ENCODE data around the gene GALNT16.

GALNT16 gene

DNA sequence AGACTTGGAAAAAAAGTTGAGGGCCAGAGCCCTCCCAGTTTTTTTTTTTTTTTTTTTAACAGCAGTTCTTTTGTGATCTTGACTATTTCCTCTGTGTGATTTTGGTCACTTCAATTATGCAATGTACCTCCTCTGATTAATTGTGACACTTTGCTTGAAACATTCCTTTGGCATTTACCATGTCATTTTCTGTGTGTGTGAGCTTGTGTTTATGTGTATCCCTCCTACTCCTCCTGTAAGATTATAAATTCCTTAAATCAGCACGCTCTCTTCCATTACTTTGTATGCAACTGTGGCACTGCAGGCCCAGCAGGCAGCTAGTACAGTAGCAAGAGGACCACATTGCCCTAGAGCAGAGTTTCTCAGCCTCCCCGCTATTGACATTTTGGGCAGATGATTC is 33.2 kb upstream of the GALNT16 start:
- no peaks in the 10 kb centered on the region for H3K36me3 ChIP-seq (ENCODE audit: insufficient read depth)
- no peak overlapping the region for H3K4me3 ChIP-seq (IDR thresholded peaks at IDR 0.05; ENCODE audit: insufficient read depth, low read depth, low read length)
- no peak overlapping the region for H3K4me2 ChIP-seq
- H3K4me1 ChIP-seq (ENCODE audit: low read depth, poor library complexity, severe bottlenecking) = no peaks in the 10 kb centered on the region
- TF ChIP-seq, protein P1, sequence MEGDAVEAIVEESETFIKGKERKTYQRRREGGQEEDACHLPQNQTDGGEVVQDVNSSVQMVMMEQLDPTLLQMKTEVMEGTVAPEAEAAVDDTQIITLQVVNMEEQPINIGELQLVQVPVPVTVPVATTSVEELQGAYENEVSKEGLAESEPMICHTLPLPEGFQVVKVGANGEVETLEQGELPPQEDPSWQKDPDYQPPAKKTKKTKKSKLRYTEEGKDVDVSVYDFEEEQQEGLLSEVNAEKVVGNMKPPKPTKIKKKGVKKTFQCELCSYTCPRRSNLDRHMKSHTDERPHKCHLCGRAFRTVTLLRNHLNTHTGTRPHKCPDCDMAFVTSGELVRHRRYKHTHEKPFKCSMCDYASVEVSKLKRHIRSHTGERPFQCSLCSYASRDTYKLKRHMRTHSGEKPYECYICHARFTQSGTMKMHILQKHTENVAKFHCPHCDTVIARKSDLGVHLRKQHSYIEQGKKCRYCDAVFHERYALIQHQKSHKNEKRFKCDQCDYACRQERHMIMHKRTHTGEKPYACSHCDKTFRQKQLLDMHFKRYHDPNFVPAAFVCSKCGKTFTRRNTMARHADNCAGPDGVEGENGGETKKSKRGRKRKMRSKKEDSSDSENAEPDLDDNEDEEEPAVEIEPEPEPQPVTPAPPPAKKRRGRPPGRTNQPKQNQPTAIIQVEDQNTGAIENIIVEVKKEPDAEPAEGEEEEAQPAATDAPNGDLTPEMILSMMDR (conservative IDR thresholded peaks at IDR 0.05; ENCODE audit: low read depth, low read length) = no peak
- no peaks in the 10 kb centered on the region for H4K20me1 ChIP-seq (ENCODE audit: insufficient read depth)
- H3K9ac ChIP-seq = no peak overlapping the region
- H3K79me2 ChIP-seq (ENCODE audit: insufficient read depth, low read depth) = no peaks in the 10 kb centered on the region
- H2AFZ ChIP-seq (ENCODE audit: low read depth) = no peak overlapping the region
- H3K27me3 ChIP-seq (ENCODE audit: insufficient read depth, low read depth) = no peaks in the 10 kb centered on the region
- no peak overlapping the region for H3K27ac ChIP-seq

DNA sequence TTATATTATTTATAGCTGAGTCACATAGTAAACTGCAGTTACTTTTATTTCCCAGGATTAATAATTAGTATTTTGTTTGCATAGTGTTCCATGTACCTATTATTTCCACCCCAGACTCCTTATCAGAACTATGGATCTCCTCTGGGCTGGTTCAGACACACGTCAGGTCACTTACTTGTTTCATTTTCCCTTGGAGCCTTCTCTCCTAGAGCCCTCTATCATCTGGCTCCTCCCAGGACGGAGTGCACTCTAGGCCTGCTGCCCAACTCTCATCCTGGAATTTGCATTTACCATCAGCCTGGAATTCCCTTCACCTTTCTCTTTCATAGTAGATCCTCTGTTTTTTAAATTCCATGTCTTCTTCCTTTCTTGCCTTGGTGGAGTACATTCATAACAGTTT is 28.5 kb upstream of the GALNT16 start:
- Histone ChIP-seq H3K27ac (no peak overlapping the region), H4K20me1 (ENCODE audit: insufficient read depth) (no peaks in the 10 kb centered on the region), H2AFZ (ENCODE audit: low read depth) (no peak overlapping the region), H3K27me3 (ENCODE audit: insufficient read depth, low read depth) (no peaks in the 10 kb centered on the region), H3K4me2 (no peak overlapping the region), H3K4me3 (IDR thresholded peaks at IDR 0.05; ENCODE audit: insufficient read depth, low read depth, low read length) (no peak overlapping the region), H3K79me2 (ENCODE audit: insufficient read depth, low read depth) (no peaks in the 10 kb centered on the region), H3K36me3 (ENCODE audit: insufficient read depth) (no peaks in the 10 kb centered on the region), H3K4me1 (ENCODE audit: low read depth, poor library complexity, severe bottlenecking) (no peaks in the 10 kb centered on the region), H3K9ac (no peak overlapping the region)
- TF ChIP-seq, protein P1 (conservative IDR thresholded peaks at IDR 0.05; ENCODE audit: low read depth, low read length) = no peak

DNA sequence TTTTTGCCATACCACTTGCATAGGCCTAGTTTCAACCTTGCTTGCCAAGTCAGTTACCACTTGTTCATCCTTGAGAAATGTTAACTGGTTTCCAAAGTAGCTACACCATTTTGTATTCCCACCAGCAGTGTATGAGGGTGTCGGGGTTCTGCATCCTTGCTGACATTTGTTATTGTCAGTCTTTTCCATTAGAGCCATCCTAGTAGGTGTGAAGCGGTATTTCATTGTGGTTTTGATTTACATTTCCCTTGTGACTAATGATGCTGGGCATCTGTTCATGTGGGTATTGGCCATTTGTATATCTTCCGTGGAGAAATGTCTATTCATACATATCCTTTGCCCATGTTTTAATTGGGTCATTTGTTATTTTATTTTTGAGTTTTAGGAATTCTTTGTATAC is 27.6 kb upstream of the GALNT16 start:
- TF ChIP-seq, protein P1 (conservative IDR thresholded peaks at IDR 0.05; ENCODE audit: low read depth, low read length) = no peak
- Histone ChIP-seq H3K4me2 (no peak overlapping the region), H3K36me3 (ENCODE audit: insufficient read depth) (no peaks in the 10 kb centered on the region), H4K20me1 (ENCODE audit: insufficient read depth) (no peaks in the 10 kb centered on the region), H3K4me1 (ENCODE audit: low read depth, poor library complexity, severe bottlenecking) (no peaks in the 10 kb centered on the region), H2AFZ (ENCODE audit: low read depth) (no peak overlapping the region), H3K9ac (no peak overlapping the region), H3K27ac (no peak overlapping the region), H3K4me3 (IDR thresholded peaks at IDR 0.05; ENCODE audit: insufficient read depth, low read depth, low read length) (no peak overlapping the region), H3K27me3 (ENCODE audit: insufficient read depth, low read depth) (no peaks in the 10 kb centered on the region), H3K79me2 (ENCODE audit: insufficient read depth, low read depth) (no peaks in the 10 kb centered on the region)

DNA sequence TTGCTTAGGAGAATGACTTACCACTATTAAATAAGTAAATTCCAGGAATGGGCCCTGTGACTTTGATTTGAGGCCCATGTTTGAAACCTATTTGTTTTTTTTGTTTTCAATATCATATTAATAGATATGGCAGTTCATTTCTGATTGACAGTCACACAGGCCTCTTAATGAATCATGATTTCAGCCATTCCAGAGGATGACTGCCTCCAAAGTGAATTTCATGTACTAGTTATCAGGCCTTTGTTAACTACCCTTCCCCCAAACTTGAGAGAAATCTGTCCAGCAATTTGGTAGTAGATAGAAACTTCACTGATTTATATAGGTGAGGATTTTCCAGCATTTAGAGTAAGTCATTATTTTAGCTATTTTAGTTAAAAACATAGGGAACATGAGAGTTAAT is 25.9 kb upstream of the GALNT16 start:
- Histone ChIP-seq H3K4me1 (ENCODE audit: low read depth, poor library complexity, severe bottlenecking) (no peaks in the 10 kb centered on the region), H2AFZ (ENCODE audit: low read depth) (no peak overlapping the region), H4K20me1 (ENCODE audit: insufficient read depth) (no peaks in the 10 kb centered on the region), H3K27me3 (ENCODE audit: insufficient read depth, low read depth) (no peaks in the 10 kb centered on the region), H3K36me3 (ENCODE audit: insufficient read depth) (no peaks in the 10 kb centered on the region), H3K79me2 (ENCODE audit: insufficient read depth, low read depth) (no peaks in the 10 kb centered on the region), H3K4me2 (no peak overlapping the region), H3K9ac (no peak overlapping the region), H3K27ac (no peak overlapping the region), H3K4me3 (IDR thresholded peaks at IDR 0.05; ENCODE audit: insufficient read depth, low read depth, low read length) (no peak overlapping the region)
- TF ChIP-seq, protein P1 (conservative IDR thresholded peaks at IDR 0.05; ENCODE audit: low read depth, low read length) = no peak

DNA sequence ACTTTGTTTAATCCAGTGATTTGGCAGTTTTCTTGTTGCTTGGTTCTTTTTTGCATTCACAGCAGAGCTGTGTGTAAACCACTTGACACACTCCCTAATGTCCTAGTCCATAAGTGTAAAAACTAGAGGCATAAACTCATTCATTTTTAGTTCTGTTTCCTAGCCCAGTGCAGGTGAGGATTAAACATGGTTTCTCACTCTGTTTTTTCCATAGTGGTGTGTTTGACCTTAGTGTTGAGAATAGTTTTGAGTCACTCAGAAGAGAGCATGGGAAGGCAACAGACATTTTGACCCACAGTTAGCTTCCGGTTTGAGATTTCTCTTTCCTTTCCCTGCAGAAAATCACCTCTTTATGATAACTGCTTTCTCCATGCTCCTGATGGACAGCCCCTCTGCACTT is 24.2 kb upstream of the GALNT16 start:
- H3K4me3 ChIP-seq (IDR thresholded peaks at IDR 0.05; ENCODE audit: insufficient read depth, low read depth, low read length) = no peak overlapping the region
- no peak overlapping the region for H2AFZ ChIP-seq (ENCODE audit: low read depth)
- H4K20me1 ChIP-seq (ENCODE audit: insufficient read depth) = no peaks in the 10 kb centered on the region
- no peak overlapping the region for H3K4me2 ChIP-seq
- H3K36me3 ChIP-seq (ENCODE audit: insufficient read depth) = no peaks in the 10 kb centered on the region
- H3K79me2 ChIP-seq (ENCODE audit: insufficient read depth, low read depth) = no peaks in the 10 kb centered on the region
- no peak overlapping the region for H3K27ac ChIP-seq
- H3K4me1 ChIP-seq (ENCODE audit: low read depth, poor library complexity, severe bottlenecking) = no peaks in the 10 kb centered on the region
- no peaks in the 10 kb centered on the region for H3K27me3 ChIP-seq (ENCODE audit: insufficient read depth, low read depth)
- TF ChIP-seq, protein P1 (conservative IDR thresholded peaks at IDR 0.05; ENCODE audit: low read depth, low read length) = no peak
- H3K9ac ChIP-seq = no peak overlapping the region
